GM18505 (cell line): ENCODE data around the gene TMIGD3.

Experiments
- ATAC-seq: cut with Tn5 transposase; IDR thresholded peaks from one replicate; pipeline ENCODE4 v1.9.1; 2021; ENCODE audit not compliant: unreplicated experiment
- POLR2A ChIP-seq: IDR thresholded peaks from 4 replicates; pipeline ENCODE4 v1.6.1; 2011; ENCODE audit warnings: borderline replicate concordance; ENCODE audit not compliant: insufficient read depth, insufficient read length; ENCODE audit errors: extremely low read depth

Gene TMIGD3

DNA sequence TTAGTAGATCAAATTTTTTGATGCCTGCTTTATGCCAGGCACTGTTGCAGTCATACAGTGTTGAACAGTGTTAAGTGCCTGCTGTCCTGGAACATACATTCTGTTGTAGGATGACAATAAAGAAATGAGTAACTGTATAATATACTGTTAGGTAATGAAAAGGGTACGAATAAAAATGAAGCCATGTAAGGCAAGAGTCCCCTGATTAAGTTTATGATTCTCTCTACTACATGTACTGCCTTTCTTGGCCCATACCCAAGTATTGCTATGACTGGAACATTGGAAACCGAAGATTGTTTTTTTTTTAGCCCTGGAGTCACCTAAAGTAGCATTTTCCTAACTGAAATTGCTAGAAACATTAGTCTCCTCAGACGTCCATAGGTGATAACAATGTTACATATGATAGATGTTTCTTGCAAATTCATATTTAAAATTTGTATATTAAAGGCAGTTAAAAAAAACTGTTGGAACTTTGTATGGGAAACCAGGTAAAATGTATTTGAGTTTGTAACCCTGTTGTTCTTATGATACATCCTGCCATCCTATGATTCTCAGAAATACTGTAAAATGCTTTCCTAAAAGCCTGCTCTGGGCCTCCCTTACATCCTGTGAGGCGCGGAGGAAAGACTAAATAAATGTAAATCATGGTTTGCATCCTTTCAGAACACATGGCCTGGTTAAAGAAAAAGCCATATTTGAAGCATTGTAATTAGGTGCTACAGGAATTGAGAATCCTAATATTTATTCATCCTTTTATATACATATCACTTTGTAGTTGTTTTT, 48.4 kb downstream of the TMIGD3 start:
- peak; percentile 55 for ATAC-seq

DNA sequence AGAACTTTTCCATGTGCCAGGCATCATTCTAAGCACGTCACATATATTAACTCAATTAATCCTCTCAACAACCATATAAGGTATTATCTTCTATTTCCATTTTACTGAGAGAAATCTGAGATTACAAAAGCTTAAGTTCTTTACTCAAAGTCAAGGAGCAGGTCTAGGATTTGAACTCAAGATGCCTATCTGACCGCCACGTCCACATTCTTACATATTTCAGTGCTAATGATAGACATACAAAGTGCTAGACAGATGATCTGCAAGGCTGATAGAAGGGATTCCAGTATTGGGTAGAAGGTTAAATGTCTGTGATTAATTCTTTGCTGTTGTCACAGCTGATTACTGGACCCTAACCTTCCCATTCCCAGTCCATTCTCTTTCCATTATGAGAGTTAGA, 49.7 kb downstream of the TMIGD3 start:
- no peak for TF ChIP-seq POLR2A
- ATAC-seq: no peak

More for the DNA sequence above, 48.4 kb downstream of the TMIGD3 start:
- TF ChIP-seq POLR2A: no peak

DNA sequence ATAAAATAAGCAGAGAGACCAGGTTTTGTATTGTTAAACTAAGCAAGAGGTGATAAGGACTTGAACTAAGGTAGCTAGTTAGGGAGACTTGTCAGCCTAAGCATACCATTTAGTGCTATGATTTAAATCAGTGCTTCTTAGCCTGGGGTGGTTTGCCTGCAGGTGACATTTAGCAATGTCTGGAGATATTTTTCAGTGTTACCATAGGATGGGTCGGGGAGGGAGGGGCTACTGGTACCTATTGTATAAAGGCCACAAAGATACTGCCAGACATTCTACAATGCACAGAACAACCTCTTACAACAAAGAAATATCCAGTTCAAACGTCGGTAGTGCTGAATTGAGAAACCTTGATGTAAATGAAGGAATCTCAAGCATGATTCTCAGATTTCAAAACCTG, 50.9 kb downstream of the TMIGD3 start:
- ATAC-seq: no peak
- TF ChIP-seq POLR2A: no peak

DNA sequence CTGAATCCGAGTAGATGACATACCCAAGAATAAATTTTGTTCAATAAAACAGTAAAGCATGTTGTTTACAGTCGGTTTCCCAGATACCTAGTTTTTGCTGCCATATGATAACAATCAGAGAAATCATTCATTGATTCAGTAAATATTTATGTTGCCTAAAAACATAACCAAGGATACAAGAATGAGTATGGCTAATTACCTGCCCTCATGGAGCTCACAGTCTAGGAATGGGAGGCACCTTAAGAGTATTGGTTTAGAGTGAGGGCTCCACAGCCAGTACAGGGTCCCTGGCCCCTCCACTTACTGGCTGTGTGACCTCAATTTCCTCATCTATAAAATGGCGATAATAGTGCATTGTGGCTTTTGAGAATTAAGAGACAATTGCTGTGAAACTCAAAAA, 53.2 kb downstream of the TMIGD3 start:
- no peak for ATAC-seq
- no peak for TF ChIP-seq POLR2A

DNA sequence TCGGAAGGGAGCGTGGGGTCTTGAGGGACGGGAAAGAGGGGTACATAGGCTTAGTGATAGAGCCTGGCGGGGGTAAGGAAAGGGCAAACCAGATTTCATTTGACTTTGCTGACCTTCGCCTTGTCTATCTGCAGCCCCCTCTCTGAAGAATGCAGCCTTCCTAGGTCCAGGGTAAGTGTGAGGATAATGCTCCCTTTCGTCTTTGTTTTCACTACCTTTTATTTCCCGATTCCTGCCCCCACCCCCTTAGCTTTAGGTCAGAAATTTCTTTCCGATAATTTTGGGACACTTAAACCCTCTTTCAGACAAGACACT, 53.8 kb downstream of the TMIGD3 start:
- no peak for TF ChIP-seq POLR2A
- no peak for ATAC-seq

DNA sequence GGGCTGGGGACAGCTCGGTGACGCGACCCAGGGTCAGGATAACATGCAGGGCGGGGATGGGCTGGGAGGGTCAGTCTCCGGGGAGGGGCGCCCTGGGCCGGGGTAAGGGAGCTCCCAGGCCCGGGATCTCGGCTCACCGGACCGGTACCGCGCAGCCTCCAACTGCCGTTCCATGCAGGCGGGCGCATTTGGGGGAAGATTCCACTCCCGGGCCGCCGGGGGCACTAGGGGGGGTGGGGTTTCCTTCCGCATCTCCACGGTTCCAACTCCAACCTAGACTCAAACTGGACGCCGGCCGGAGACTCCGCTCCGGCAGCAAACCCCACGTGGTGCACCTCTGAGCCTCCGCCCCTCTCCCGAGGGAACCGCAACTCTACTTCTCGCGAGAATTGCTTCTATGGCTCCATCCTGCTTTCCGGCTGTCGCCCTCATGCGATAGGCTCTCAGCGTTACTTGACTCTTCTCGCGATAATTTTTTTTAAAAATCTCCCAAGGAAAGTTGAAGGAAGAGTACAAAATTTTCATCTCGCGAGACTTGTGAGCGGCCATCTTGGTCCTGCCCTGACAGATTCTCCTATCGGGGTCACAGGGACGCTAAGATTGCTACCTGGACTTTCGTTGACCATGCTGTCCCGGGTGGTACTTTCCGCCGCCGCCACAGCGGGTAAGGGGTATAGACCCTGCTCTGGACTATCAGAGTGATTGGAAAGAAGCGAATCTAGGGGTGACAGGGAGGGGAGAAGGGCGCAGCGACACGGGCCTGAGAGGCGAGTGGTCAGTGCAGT, 54.3 kb downstream of the TMIGD3 start, which contains the start of the genes ATP5PB and WDR77:
ATP5PB (plus strand) TSS at position 547 of the 785 bp plus-strand sequence; CDS start at position 625, 78 bp downstream.
WDR77 (minus strand) TSS at position 339 of the 785 bp plus-strand sequence; CDS start at position 252, 87 bp downstream.
- TF ChIP-seq POLR2A: peak; percentile 70
- peak; percentile 94 for ATAC-seq

DNA sequence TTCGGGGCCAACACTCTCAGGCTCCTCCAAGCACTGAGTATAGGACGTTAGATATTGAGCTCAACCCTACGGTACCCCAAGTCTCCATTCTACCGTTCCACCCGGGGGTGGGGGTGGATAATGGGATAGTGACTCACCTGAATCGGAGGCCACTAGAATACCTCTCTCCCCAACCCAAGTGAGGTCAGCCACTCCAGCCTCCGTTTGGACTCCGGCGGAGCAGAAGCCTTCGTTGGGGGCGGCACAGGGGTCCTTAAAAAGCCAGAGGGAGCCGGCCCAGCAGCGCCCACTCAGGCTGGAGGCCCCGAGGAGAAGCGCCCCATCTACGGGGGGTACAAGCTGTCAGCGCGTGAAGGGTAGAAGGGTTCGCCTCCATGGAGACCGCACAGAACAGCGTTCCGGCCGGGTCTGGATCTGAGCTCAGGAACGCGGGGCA, 54.9 kb downstream of the TMIGD3 start:
- peak; percentile 22 for ATAC-seq
- TF ChIP-seq POLR2A: no peak

DNA sequence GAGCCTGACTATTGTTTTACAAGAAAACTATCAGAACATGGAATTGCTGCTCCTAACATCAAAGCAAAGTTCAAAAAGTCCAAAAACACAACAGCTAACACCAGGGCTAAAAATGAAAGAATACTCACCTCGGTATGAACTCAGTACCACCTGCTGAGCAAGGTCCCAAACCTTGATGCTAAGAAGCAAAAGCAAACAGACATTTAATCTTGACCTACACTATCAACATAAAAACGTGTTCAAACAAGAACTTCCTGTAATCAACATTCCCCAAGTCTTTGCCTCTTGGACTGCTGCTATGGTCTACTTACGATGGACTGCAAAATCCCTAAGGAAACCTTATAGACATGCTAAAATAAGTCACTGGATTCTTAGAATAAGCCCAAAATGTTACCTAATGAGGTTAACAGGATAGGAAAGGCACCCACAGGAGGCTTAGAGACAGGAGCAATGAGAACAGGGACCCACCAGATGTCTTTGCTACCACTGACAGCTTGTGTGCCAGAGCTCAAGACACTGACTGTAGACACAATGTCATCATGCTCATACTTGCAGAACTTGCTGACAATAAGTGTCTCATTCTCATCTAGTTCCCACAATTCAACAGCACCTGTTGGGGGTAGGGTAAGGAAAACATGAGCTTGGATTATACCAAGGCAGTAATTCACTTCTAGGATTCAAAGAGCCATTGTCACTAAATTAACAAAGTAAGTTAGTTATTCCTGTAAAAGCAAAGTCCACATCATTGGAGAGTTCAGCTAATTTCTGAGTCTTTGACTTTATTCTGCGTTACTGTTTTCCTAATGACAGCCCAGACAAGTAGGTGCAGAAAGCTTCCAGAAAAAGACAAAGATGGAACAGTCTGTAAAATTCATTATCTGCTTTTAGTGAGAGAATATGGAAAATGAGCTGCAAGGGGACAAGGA, 56.2 kb downstream of the TMIGD3 start:
- TF ChIP-seq POLR2A: no peak
- no peak for ATAC-seq

DNA sequence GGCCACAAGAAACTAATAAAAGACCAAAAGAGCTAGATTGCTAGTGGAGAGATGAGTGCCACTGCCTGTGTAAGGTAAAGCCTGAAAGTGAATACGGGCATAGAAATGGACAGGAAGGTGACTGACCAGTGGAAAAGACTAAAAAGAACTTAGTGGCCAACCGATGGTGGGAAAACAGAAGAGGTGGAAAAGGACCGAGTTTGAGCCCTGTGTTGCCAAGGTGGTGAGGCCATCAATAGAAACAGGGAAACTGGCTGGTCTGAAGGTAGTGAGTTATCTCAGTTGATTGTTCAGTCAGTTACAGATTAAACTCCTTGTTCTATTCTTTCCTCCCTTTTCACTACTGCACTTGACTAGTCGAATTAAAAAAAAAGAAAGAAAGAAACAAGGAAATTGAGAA, 56.9 kb downstream of the TMIGD3 start:
- no peak for TF ChIP-seq POLR2A
- no peak for ATAC-seq

DNA sequence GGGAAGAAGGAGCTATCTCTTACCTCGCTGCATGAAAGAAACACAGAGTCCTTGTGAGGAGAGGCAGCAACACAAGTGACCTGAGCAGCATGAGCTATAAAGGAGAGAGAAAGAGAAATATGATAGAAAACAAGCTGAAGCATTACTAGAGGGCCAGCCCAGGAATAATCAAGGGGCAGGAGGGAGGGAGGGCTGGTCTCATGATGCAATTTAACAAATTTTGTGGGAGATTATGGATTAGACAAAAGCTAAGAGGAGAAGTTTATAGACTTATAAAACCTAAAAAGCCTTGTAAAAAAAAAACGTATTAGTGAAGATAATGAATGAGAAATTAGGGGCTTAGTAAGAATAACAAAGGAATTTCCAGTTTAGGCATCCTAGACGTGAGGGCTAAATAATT, 59.4 kb downstream of the TMIGD3 start:
- TF ChIP-seq POLR2A: no peak

DNA sequence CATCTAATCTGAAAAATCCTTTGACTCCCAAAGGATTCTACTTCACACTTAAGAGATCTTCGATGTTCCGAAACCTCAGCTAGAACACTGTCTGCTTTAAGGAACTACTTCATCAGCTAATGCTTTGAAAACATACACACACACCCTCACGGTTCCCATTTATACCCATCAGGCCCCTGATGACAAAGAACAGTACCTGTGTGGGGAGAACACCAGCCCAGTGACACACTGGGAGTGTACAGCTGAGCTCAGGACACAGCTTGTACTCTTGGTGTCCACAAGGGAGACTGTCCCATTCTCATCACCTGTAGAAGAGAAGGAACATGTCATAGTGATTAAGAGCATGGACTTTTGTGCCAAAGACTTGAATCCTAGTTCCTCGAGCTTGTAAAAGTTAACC, 61.0 kb downstream of the TMIGD3 start:
- no peak for TF ChIP-seq POLR2A
- ATAC-seq: no peak

More for the DNA sequence above, 59.4 kb downstream of the TMIGD3 start:
- ATAC-seq: no peak

DNA sequence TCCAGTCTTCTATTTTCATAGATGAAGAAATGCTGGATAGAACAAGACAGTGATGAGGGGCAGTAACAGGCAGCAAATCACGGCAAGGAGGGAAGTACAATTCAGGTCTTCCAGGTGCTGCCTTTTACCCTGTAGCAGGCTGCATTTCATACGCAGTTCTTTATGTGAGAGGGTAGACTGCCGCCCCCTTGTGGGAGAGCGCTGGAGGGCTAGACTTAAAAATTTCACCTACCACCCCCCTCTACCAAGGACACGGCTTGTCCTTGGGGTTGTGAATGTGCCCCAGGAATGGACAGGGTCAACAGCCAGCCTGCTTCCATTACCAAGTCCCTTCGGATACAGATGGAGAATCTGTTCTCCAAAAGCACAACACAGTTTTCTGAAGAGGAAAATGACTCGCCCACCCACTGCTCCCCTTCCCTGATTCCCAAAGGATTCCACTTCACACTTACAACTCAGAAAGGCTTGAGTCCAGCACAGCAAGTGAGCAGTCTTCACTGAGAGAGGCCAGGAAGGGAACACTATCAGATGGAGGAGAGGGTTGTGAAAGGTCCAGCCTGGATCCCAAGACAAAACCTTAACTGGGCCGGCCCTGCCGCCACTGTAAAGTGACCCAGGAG, 61.8 kb downstream of the TMIGD3 start:
- no peak for TF ChIP-seq POLR2A
- no peak for ATAC-seq
